ENCODE measurements around the gene SEMA6D. TPM values are rescaled to one million over a fixed set of nuclear protein-coding genes. Genes with fewer than 3 reads are reported as not detected.
A peak's percentile ranks its signal among the peaks of the same experiment; 100 is the strongest.

The SEMA6D gene
- total RNA-seq, 1 donor from 2014 or later: 4.0 TPM

DNA sequence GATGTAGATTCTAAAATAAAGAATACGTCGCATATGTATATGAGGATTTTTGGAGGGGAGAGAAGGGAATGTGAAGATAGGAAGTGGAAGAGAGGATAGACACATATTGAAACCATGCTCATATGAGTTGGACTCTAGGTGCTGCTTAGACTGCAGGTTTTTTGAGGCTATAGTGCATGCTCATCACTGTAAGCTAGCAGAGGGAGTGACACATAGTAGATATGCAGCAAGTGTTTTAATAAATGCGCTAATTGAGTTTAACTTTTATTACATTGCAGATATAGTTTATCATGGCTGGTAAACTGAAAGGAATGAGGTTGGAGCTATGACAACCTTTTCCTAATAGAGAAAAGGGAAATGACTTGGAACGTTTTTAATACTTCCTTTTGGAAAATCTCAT is 7.7 kb downstream of the SEMA6D start:
- peak overlapping the region in 1 of 2 donors; percentile 4 for H3K27ac ChIP-seq
- no peaks in the 10 kb centered on the region for H3K36me3 ChIP-seq
- H3K4me1 ChIP-seq: peaks cover 8 to 44% of the 10 kb centered on the region in 2 donors
- H3K4me3 ChIP-seq: no peak overlapping the region
- intact Hi-C loops (cut with DNase I): no loop called here
- no peaks in the 10 kb centered on the region for H3K27me3 ChIP-seq
- TF ChIP-seq, protein P1, sequence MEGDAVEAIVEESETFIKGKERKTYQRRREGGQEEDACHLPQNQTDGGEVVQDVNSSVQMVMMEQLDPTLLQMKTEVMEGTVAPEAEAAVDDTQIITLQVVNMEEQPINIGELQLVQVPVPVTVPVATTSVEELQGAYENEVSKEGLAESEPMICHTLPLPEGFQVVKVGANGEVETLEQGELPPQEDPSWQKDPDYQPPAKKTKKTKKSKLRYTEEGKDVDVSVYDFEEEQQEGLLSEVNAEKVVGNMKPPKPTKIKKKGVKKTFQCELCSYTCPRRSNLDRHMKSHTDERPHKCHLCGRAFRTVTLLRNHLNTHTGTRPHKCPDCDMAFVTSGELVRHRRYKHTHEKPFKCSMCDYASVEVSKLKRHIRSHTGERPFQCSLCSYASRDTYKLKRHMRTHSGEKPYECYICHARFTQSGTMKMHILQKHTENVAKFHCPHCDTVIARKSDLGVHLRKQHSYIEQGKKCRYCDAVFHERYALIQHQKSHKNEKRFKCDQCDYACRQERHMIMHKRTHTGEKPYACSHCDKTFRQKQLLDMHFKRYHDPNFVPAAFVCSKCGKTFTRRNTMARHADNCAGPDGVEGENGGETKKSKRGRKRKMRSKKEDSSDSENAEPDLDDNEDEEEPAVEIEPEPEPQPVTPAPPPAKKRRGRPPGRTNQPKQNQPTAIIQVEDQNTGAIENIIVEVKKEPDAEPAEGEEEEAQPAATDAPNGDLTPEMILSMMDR (IDR thresholded peaks at IDR 0.05): no peak
- no peak for DNase-seq (ENCODE audit: low spot score in 2 of 2)
- H3K9me3 ChIP-seq: no peaks in the 10 kb centered on the region

DNA sequence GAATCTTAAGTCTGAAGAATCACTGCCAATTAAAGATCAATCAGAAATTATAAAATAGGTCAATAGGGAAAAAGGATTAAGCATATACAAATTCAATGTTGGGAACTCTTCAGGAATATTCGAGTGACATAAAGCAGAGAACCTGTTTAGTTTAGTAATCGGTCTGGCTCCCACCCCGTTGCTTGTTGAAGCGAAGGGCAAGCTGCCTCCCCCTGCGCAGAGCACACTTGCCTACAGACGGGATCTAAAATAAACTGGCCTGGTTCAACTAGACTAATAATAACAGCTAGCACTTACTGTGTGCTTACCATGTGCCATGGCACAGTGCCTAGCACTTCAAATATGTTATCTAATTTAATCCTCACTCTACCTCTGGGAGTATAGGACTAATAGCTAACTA is 8.6 kb downstream of the SEMA6D start:
- no peaks in the 10 kb centered on the region for H3K36me3 ChIP-seq
- H3K4me3 ChIP-seq: no peak overlapping the region
- peaks cover 8 to 40% of the 10 kb centered on the region in 2 donors for H3K4me1 ChIP-seq
- H3K9me3 ChIP-seq: no peaks in the 10 kb centered on the region
- intact Hi-C loops (cut with DNase I): no loop called here
- TF ChIP-seq, protein P1 (IDR thresholded peaks at IDR 0.05): no peak
- H3K27ac ChIP-seq: peak overlapping the region; percentile 25 to 47
- no peak for DNase-seq (ENCODE audit: low spot score in 2 of 2)
- H3K27me3 ChIP-seq: no peaks in the 10 kb centered on the region

DNA sequence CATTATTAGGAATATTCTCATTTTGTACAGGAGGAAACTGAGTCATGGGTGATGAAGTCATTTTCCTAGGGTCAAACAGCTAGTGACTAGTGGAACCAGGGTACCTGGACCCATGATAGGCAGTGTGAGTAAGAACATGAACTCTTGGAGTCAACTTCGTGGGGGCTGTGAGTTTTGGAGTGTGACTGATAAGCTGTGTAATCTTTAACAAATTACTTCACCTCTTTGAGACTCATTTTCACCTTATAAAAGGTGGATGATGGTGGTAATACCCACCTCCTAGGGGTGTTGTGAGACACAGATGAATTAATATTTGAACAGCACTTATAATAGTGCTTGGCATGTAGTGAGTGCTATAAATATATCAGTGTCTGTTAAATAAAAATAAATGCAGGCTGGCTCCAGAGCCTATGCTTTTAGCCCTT is 9.1 kb downstream of the SEMA6D start:
- Histone ChIP-seq H3K4me3 (peak overlapping the region in 1 of 2 donors; percentile 0), H3K36me3 (no peaks in the 10 kb centered on the region), H3K4me1 (peaks cover 8 to 38% of the 10 kb centered on the region in 2 donors), H3K27me3 (no peaks in the 10 kb centered on the region), H3K9me3 (no peaks in the 10 kb centered on the region), H3K27ac (peak overlapping the region; percentile 25 to 47)
- DNase-seq (ENCODE audit: low spot score in 2 of 2): no peak
- intact Hi-C loops (cut with DNase I): no loop called here
- TF ChIP-seq, protein P1 (IDR thresholded peaks at IDR 0.05): no peak

DNA sequence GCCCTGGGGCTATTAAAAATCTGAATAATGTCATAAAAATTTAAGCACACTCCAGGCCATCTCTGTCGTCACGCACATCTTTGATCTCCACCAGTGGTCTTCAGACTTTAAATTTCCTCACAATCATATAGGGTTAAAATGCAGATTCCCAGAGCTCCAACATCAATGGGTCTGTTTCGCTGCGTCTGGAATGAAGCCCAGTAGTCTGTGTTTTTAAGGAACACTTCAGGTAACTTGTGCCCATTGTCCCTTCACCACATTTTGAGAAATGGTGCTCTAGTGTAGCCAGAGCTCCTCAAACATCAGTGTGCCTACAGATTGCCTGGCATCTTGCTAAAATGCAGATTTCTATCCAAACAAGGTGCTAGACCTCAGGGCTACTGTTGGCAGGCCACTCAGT is 9.8 kb downstream of the SEMA6D start:
- TF ChIP-seq, protein P1 (IDR thresholded peaks at IDR 0.05): no peak
- H3K4me3 ChIP-seq: no peak overlapping the region
- H3K36me3 ChIP-seq: no peaks in the 10 kb centered on the region
- H3K27ac ChIP-seq: peak overlapping the region; percentile 25 to 47
- H3K27me3 ChIP-seq: no peaks in the 10 kb centered on the region
- no peaks in the 10 kb centered on the region for H3K9me3 ChIP-seq
- no peak for DNase-seq (ENCODE audit: low spot score in 2 of 2)
- intact Hi-C loops (cut with DNase I): no loop called here
- peaks cover 4 to 33% of the 10 kb centered on the region in 2 donors for H3K4me1 ChIP-seq

DNA sequence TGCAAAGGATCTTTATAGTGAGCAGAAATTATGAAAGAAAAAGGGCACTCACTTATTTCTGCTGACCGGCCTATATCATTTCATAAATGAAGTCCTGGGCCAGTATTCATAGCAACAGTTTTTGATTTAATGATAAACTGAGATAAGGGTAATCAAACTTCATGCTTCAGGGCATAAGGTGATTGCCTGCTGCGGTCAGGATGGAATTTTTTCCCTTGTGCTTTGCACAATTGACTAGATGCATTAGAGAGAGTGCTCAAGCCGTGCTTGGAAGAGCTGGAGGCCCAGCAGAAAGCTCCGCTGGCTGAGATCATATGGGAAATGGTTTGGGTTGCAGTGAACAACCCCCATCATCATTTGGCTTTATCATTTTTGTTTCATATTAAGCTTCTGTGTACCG is 10.4 kb downstream of the SEMA6D start:
- Histone ChIP-seq H3K9me3 (no peaks in the 10 kb centered on the region), H3K27ac (no peak overlapping the region), H3K4me1 (peaks cover 4 to 33% of the 10 kb centered on the region in 2 donors), H3K4me3 (no peak overlapping the region), H3K36me3 (no peaks in the 10 kb centered on the region), H3K27me3 (no peaks in the 10 kb centered on the region)
- TF ChIP-seq, protein P1 (IDR thresholded peaks at IDR 0.05): no peak
- no peak for DNase-seq (ENCODE audit: low spot score in 2 of 2)
- intact Hi-C loops (cut with DNase I): no loop called here

DNA sequence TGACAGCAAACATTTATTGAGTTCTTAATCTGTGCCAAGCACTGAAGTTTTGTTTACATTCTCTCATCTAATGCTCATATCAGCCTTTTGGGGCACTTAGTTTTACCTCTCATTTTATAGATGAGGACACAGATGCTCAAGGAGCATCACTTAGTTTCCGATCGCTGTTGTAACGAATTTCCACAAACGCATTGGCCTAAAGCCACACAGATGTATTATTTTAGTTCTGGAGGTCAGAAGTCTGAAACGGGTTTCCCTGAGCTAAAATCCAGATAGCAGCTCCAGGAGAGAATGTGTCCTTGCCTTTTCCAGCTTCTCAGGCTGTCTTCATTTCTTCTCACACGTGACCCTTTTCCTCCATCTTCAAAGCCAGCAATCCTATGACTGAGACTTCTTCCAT is 11.1 kb downstream of the SEMA6D start:
- H3K4me1 ChIP-seq: peaks cover 4 to 28% of the 10 kb centered on the region in 2 donors
- no peaks in the 10 kb centered on the region for H3K9me3 ChIP-seq
- no peaks in the 10 kb centered on the region for H3K27me3 ChIP-seq
- no peak for DNase-seq (ENCODE audit: low spot score in 2 of 2)
- TF ChIP-seq, protein P1 (IDR thresholded peaks at IDR 0.05): no peak
- no peak overlapping the region for H3K27ac ChIP-seq
- no peak overlapping the region for H3K4me3 ChIP-seq
- H3K36me3 ChIP-seq: no peaks in the 10 kb centered on the region
- intact Hi-C loops (cut with DNase I): no loop called here
